ENCODE data around the gene USP54.

DNA sequence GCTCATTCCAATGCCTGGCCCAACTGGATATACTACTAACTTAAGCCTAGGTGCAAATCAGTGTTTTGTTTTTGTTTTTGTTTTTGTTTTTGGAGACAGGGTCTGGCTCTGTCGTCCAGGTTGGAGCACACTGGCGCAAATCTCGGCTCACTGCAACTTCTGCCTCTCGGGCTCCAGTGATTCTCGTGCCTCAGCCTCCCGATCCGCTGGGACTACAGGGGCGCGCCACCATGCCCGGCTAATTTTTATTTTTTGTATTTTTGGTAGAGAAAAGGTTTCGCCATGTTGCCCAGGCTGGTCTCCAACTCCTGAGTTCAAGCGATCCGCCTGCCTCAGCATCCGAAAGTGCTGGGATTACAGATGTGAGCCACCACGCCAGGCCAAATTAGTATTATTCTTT lies 96.9 kb downstream of the USP54 start:
- TF ChIP-seq CTCF (IDR thresholded peaks at IDR 0.05) (no peak), REST (IDR thresholded peaks at IDR 0.05; ENCODE audit: insufficient read depth in 1 of 2, low read depth in 2 of 2, low read length in 1 of 2) (no peak), POLR2AphosphoS5 (IDR thresholded peaks at IDR 0.05; ENCODE audit: low read depth, low read length) (no peak)
